NT2/D1 (cell line): Measurements from ENCODE around the gene SERTAD1.

Experiments
- SUZ12 ChIP-seq: IDR thresholded peaks from 2 replicates; pipeline ENCODE4 v1.6.1; 2011; ENCODE audit not compliant: insufficient read length, insufficient read depth; ENCODE audit errors: extremely low read depth
- YY1 ChIP-seq: IDR thresholded peaks from 2 replicates; pipeline ENCODE4 v1.6.1; 2011; ENCODE audit not compliant: insufficient read length, insufficient read depth
- ZNF274 ChIP-seq: IDR thresholded peaks from 2 replicates; pipeline ENCODE4 v1.6.1; 2011; ENCODE audit warnings: mild to moderate bottlenecking, low read depth, low read length

DNA sequence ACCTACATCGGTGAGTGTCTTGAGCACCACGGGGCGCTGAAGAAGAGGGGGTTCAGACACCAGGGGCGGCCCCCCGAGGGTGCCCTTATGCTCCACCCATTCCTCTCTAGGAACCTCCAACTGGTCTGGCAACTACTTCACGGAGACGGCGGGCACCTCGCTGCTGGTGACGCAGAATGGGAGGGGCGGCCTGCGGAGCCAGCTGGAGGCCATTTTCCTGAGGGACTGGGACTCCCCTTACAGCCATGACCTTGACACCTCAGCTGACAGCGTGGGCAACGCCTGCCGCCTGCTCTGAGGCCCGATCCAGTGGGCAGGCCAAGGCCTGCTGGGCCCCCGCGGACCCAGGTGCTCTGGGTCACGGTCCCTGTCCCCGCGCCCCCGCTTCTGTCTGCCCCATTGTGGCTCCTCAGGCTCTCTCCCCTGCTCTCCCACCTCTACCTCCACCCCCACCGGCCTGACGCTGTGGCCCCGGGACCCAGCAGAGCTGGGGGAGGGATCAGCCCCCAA is 47.9 kb downstream of the SERTAD1 start:
- TF ChIP-seq YY1 (no peak), SUZ12 (no peak), ZNF274 (no peak)
